Measurements from ENCODE around the gene RALGAPB. TPM values are rescaled to one million over a fixed set of nuclear protein-coding genes. Genes with fewer than 3 reads are reported as not detected.
"Not testable (repeated sequence)": the region's sequence is repeated elsewhere in the genome, so short reads cannot be mapped to it uniquely, and the experiment has no call there.

Gene RALGAPB
- total RNA-seq, 1 donor: 42.7 TPM

DNA sequence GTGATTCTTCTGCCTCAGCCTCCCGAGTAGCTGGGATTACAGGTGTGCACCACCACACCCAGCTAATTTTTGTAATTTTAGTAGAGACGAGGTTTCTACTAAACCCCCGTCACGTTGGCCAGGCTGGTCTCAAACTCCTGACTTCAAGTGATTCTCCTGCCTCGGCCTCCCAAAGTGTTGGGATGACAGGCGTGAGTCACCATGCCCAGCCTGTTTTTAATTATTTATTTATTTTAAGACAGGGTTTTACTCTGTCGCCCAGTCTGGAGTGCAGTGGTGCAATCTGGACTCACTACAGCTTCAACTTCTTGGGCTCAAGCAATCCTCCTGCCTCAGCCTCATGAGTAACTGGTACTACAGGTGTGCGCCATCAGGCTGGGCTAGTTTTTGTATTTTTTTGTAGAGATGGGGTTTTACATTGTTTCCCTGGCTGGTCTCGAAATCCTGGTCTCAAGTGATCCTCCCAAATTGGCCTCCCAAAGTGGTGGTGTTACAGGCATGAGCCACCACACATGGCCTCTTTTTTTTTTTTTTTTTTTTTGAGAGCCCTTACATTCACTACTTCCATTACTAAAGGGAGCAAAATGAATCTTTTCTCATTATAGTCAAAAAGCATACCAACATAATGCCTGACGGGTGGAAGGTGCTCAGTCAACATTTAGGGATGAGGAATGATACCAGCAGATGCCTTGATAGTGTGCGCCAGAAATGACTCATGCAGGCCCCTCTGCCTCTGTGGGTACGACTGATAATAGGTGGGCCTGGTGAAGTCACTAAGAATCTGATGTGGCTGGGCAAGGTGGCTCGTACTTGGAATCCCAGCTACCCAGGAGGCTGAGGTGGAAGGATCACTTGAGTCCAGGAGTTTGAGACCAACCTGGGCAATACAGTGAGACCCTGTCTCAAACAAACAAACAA lies 17.8 kb upstream of the RALGAPB start:
- TF ChIP-seq, protein P1, sequence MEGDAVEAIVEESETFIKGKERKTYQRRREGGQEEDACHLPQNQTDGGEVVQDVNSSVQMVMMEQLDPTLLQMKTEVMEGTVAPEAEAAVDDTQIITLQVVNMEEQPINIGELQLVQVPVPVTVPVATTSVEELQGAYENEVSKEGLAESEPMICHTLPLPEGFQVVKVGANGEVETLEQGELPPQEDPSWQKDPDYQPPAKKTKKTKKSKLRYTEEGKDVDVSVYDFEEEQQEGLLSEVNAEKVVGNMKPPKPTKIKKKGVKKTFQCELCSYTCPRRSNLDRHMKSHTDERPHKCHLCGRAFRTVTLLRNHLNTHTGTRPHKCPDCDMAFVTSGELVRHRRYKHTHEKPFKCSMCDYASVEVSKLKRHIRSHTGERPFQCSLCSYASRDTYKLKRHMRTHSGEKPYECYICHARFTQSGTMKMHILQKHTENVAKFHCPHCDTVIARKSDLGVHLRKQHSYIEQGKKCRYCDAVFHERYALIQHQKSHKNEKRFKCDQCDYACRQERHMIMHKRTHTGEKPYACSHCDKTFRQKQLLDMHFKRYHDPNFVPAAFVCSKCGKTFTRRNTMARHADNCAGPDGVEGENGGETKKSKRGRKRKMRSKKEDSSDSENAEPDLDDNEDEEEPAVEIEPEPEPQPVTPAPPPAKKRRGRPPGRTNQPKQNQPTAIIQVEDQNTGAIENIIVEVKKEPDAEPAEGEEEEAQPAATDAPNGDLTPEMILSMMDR (IDR thresholded peaks at IDR 0.05; ENCODE audit: extremely low read depth, low read depth, low read length): no peak
- no peak overlapping the region for H3K4me3 ChIP-seq (ENCODE audit: insufficient read depth, low read length)
- H3K9me3 ChIP-seq (ENCODE audit: low read depth, low read length): no peaks in the 10 kb centered on the region
- no peak overlapping the region for H3K4me2 ChIP-seq (ENCODE audit: insufficient read depth, low read length)
- no peak for DNase-seq (ENCODE audit: insufficient read length, low spot score, missing footprints)
- H4K20me1 ChIP-seq (ENCODE audit: insufficient read depth, low read length): no peaks in the 10 kb centered on the region
- no peaks in the 10 kb centered on the region for H3K27me3 ChIP-seq (ENCODE audit: insufficient read depth, low read length)
- H3K36me3 ChIP-seq (ENCODE audit: insufficient read depth, low read length): no peaks in the 10 kb centered on the region
- peaks cover 37% of the 10 kb centered on the region for H3K4me1 ChIP-seq (ENCODE audit: insufficient read depth, low read length)
- no peak overlapping the region for H3K27ac ChIP-seq (ENCODE audit: low read depth, low read length)
- H3K79me2 ChIP-seq (ENCODE audit: insufficient read depth, low read length): no peaks in the 10 kb centered on the region
- no peak overlapping the region for H2AFZ ChIP-seq (ENCODE audit: low read length)

DNA sequence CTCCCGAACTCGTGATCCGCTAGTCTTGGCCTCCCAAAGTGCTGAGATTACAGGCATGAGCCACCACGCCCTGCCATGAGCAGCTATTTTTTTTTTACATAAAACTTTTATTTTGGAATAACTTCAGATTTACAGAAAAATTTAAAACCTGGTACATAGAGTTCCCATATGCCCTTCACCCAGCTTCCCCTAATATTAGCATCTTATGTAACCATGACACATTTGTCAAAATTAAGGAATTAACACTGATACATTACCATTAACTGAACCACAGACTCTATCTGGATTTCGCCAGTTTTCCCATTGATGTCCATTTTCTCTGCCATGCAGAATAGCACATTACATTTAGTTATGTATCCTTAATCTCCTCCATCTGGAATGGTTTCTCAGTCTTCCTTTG lies 14.3 kb upstream of the RALGAPB start:
- Histone ChIP-seq H3K4me1 (ENCODE audit: insufficient read depth, low read length) (peaks cover 9% of the 10 kb centered on the region), H3K79me2 (ENCODE audit: insufficient read depth, low read length) (no peaks in the 10 kb centered on the region), H3K36me3 (ENCODE audit: insufficient read depth, low read length) (no peaks in the 10 kb centered on the region), H3K4me3 (ENCODE audit: insufficient read depth, low read length) (no peak overlapping the region), H3K27ac (ENCODE audit: low read depth, low read length) (no peak overlapping the region), H3K4me2 (ENCODE audit: insufficient read depth, low read length) (no peak overlapping the region), H3K27me3 (ENCODE audit: insufficient read depth, low read length) (no peaks in the 10 kb centered on the region), H2AFZ (ENCODE audit: low read length) (no peak overlapping the region), H4K20me1 (ENCODE audit: insufficient read depth, low read length) (no peaks in the 10 kb centered on the region), H3K9me3 (ENCODE audit: low read depth, low read length) (no peaks in the 10 kb centered on the region)
- no peak for DNase-seq (ENCODE audit: insufficient read length, low spot score, missing footprints)
- TF ChIP-seq, protein P1 (IDR thresholded peaks at IDR 0.05; ENCODE audit: extremely low read depth, low read depth, low read length): no peak

DNA sequence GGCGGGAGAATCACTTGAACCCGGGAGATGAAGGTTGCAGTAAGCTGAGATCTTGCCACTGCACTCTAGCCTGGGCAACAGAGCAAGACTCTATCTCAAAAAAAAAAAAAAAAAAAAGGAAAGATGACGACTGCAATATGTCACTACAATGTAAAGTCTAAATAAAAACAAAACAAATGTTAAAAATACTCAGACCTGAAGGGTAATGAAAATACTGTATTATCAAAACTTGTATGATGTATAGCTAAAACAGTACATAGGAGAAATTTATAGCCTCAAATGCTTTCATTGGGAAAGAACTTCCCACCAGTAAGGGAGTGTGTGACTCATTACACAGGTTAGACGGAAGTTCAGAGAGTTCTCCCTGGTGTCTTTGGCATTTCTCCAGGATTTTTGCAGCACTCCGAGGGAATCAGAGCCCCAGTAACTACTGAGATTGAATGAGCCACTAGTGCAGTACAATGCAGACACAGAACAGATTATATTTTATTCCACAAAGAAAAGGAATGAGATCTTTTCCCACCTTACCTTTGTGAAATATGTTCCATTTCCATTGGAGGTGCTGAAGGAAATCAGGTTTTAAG lies 12.5 kb upstream of the RALGAPB start:
- DNase-seq (ENCODE audit: insufficient read length, low spot score, missing footprints): no peak
- Histone ChIP-seq H3K9me3 (ENCODE audit: low read depth, low read length) (no peaks in the 10 kb centered on the region), H3K79me2 (ENCODE audit: insufficient read depth, low read length) (no peaks in the 10 kb centered on the region), H2AFZ (ENCODE audit: low read length) (no peak overlapping the region), H3K4me2 (ENCODE audit: insufficient read depth, low read length) (no peak overlapping the region), H3K4me3 (ENCODE audit: insufficient read depth, low read length) (no peak overlapping the region), H3K36me3 (ENCODE audit: insufficient read depth, low read length) (no peaks in the 10 kb centered on the region), H3K27ac (ENCODE audit: low read depth, low read length) (no peak overlapping the region), H4K20me1 (ENCODE audit: insufficient read depth, low read length) (no peaks in the 10 kb centered on the region), H3K27me3 (ENCODE audit: insufficient read depth, low read length) (no peaks in the 10 kb centered on the region), H3K4me1 (ENCODE audit: insufficient read depth, low read length) (peaks cover 4% of the 10 kb centered on the region)
- TF ChIP-seq, protein P1 (IDR thresholded peaks at IDR 0.05; ENCODE audit: extremely low read depth, low read depth, low read length): no peak

DNA sequence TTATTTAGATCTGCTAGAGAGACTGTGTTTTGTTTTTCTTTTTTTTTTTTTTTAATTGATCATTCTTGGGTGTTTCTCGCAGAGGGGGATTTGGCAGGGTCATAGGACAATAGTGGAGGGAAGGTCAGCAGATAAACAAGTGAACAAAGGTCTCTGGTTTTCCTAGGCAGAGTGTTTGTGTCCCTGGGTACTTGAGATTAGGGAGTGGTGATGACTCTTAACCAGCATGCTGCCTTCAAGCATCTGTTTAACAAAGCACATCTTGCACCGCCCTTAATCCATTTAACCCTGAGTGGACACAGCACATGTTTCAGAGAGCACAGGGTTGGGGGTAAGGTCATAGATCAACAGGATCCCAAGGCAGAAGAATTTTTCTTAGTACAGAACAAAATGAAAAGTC lies 12.0 kb upstream of the RALGAPB start:
- not testable (repeated sequence) for H3K27ac ChIP-seq (ENCODE audit: low read depth, low read length); DNase-seq (ENCODE audit: insufficient read length, low spot score, missing footprints); H3K4me3 ChIP-seq (ENCODE audit: insufficient read depth, low read length); H3K27me3 ChIP-seq (ENCODE audit: insufficient read depth, low read length); H2AFZ ChIP-seq (ENCODE audit: low read length); H3K4me1 ChIP-seq (ENCODE audit: insufficient read depth, low read length); H3K79me2 ChIP-seq (ENCODE audit: insufficient read depth, low read length); H3K9me3 ChIP-seq (ENCODE audit: low read depth, low read length); H4K20me1 ChIP-seq (ENCODE audit: insufficient read depth, low read length); H3K4me2 ChIP-seq (ENCODE audit: insufficient read depth, low read length); H3K36me3 ChIP-seq (ENCODE audit: insufficient read depth, low read length)

DNA sequence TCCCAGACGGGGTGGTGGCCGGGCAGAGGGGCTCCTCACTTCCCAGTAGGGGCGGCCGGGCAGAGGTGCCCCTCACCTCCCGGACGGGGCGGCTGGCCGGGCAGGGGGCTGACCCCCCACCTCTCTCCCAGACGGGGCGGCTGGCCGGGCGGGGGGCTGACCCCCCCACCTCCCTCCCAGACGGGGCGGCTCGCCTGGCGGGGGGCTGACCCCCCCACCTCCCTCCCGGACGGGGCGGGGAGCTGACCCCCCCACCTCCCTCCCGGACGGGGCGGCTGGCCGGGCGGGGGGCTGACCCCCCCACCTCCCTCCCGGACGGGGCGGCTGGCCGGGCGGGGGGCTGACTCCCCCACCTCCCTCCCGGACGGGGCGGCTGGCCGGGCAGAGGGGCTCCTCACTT lies 11.5 kb upstream of the RALGAPB start:
- not testable (repeated sequence) for H3K36me3 ChIP-seq (ENCODE audit: insufficient read depth, low read length); H4K20me1 ChIP-seq (ENCODE audit: insufficient read depth, low read length); H3K4me3 ChIP-seq (ENCODE audit: insufficient read depth, low read length); DNase-seq (ENCODE audit: insufficient read length, low spot score, missing footprints); H3K27ac ChIP-seq (ENCODE audit: low read depth, low read length); H3K4me2 ChIP-seq (ENCODE audit: insufficient read depth, low read length); H3K9me3 ChIP-seq (ENCODE audit: low read depth, low read length); H2AFZ ChIP-seq (ENCODE audit: low read length); H3K27me3 ChIP-seq (ENCODE audit: insufficient read depth, low read length); H3K79me2 ChIP-seq (ENCODE audit: insufficient read depth, low read length); H3K4me1 ChIP-seq (ENCODE audit: insufficient read depth, low read length)

DNA sequence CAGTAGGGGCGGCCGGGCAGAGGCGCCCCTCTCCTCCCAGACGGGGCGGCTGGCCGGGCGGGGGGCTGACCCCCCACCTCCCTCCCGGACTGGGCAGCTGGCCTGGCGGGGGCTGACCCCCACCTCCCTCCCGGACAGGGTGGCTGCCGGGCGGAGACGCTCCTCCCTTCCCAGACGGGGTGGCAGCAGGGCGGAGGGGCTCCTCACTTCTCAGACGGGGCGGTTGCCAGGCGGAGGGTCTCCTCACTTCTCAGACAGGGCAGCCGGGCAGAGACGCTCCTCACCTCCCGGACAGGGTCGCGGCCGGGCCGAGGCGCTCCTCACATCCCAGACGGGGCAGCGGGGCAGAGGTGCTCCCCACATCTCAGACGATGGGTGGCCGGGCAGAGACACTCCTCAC lies 11.1 kb upstream of the RALGAPB start:
- not testable (repeated sequence) for H3K27ac ChIP-seq (ENCODE audit: low read depth, low read length); H3K4me3 ChIP-seq (ENCODE audit: insufficient read depth, low read length); H3K36me3 ChIP-seq (ENCODE audit: insufficient read depth, low read length); H2AFZ ChIP-seq (ENCODE audit: low read length); H3K4me2 ChIP-seq (ENCODE audit: insufficient read depth, low read length); H3K9me3 ChIP-seq (ENCODE audit: low read depth, low read length); H3K27me3 ChIP-seq (ENCODE audit: insufficient read depth, low read length); H3K79me2 ChIP-seq (ENCODE audit: insufficient read depth, low read length); H3K4me1 ChIP-seq (ENCODE audit: insufficient read depth, low read length); DNase-seq (ENCODE audit: insufficient read length, low spot score, missing footprints); H4K20me1 ChIP-seq (ENCODE audit: insufficient read depth, low read length)
